GM19372 (cell line): Measurements from ENCODE around the gene URI1.

ENCODE experiments used
- ATAC-seq: cut with Tn5 transposase; IDR thresholded peaks from one replicate; pipeline ENCODE4 v1.9.1; 2021; ENCODE audit warnings: mild to moderate bottlenecking, low read depth, moderate library complexity; ENCODE audit not compliant: unreplicated experiment

Gene URI1

GRCh38 chr19:29966588-29967249, 24.7 kb downstream of the URI1 start:
- ATAC-seq, result no peak

GRCh38 chr19:29967623-29968022, 25.6 kb downstream of the URI1 start:
- ATAC-seq, result no peak

DNA sequence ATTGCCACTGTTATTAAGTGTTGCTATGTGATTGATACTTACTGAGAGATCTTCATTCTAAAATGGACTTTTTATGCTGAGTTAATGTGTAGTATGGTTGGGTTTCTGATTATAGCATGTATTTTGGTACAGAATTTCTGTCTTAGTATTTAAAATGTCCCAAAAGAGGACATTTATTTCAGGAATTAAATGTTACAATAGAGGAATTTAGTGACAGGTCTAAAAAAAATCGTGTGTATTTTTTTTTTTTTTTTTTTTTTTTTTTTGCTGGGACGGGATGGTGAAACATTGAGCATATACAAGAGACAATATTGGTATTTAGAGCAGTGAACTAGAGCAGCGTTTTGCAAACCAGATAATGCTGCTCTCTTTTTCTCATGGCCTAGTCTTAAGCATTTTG, 27.9 kb downstream of the URI1 start:
- no peak for ATAC-seq

GRCh38 chr19:29971002-29971401, 29.0 kb downstream of the URI1 start:
- ATAC-seq, result no peak

- no peak for ATAC-seq
Measured at GRCh38 chr19:29971648-29972047, 29.6 kb downstream of the URI1 start.

DNA sequence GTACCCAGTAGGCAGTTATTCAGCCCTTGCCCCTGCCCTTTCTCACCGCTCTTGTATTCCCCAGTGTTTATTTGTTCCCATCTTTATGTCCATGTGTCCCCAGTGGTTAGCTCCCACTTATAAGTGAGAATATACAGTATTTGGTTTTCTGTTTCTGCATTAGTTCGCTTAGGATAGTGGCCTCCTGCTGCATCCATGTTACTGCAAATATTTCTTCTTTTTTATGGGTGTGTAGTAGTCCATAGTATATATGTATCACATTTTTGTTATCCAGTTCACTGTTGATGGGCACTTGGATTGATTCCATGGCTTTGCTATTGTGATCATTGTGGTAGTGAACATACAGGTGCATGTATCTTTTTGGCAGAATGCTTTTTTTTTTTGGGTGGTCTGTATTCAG, 32.7 kb downstream of the URI1 start:
- ATAC-seq, result no peak

DNA sequence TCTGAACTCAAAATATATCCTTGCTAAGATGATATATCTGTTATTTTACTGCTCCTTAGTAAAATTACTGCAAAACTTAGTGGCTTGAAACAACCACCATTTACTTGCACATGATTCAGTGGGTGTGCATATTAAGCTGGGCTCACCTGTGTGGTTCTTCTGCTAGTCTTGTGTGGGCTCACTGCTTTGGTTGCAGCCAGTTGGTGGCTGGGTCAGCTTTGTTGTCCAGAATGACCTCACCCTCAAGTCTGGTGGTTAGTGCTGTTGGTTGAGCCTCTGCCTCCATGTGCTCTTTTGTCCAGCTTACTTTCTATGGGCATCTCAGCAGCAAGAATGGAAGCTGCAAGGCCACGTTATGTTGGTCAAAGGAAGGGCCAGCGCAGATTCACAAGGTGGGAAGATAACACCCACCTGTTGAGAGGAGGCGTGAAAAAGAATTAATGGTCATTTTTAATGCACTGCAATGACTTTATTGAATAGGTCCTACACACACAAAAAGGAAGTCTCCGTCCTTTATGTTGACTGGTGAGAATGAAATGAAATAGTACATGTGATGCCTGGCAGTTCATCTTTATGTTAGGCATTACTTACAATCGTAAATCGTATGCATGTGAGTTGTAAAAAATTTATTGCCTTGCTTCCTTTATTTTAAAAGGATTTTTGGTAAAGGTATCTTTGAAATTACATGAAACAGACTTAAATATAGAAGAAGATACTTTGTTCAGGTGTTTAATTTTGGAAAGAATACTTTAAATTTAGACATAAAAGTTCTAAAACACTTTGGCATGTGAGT, 34.3 kb downstream of the URI1 start:
- no peak for ATAC-seq

DNA sequence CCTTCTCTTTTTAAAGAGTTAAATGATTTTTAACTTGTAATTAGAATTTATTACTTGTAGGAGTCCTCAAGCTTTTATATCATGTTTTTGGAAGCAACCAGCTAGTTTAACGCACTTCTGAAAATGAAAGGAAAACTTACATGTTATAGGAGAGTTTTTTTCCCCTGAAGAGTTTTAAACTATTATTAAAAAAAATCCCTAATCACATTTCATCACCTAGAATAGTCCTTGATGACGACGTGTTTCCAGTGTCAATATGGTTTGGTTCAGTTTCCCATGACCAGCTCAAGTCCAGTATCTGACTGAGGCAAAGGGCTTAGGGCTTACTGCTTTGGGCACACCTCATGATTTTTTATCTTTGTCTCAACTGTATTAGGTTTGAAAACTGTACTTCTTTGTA, 36.0 kb downstream of the URI1 start:
- no peak for ATAC-seq

- ATAC-seq, result no peak
Measured at GRCh38 chr19:29983568-29983967, 41.5 kb downstream of the URI1 start.

DNA sequence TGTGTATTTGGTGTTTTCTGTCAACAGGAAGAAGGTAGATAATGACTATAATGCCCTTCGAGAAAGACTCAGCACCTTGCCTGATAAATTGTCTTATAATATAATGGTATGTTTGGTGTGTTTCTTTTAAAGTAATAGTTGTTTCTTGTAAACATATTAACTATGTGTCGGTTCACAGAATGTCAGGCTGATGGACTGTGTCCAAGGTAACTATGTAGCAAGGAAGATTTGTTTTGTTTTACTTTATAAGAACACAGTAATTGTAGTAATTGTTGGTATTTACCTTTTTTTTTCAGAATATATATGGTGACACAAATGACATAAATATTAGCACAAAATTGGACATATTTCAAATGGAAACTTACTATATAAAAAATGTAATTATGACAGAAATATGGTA, 43.2 kb downstream of the URI1 start:
- ATAC-seq, result no peak

DNA sequence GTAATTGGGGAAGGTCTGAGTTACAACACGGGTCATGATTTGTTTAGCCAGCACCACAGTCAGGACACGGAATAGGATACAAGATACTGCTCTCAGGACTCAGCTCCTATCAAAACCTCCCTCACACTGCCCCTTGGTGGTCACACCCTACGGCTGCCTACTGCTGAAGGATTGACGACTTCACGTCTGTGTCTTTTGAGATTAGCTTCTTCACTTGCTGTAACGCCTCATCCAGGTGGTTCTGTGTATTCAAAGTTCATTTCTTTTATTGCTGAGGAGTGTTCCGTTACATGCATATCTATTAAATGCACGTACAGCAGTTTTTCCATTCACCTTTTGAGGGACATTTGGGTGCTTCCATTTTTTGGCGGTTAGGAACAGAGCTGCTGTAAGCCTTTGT, 46.3 kb downstream of the URI1 start:
- ATAC-seq, result no peak

DNA sequence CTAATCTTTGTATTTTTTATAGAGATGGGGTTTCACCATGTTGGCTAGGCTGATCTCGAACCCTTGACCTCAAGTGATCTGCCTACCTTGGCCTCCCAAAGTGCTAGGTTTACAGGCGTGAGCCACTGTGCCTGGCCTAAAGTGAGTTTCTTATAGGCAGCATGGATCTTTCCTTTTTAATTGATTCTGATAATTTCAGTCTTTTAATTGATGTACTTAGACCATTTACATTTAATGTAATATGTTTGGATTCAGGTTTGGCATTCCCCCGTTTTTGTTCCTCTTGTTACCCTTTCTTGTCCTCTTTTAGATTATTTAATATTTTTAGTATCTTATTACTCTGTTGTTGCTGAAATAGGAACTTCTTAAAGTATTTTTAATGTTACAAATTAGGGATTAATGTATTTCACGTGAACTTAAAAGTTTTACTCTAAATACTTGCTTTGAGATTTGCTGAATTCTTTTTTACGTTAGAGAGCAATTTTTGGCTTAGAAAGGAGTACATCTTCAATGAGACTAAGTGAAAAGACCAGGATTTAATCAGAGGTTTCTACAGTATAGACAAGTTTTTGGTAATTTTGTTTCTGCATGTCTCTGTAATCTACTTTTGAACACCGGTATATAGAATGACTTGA, 50.3 kb downstream of the URI1 start:
- no peak for ATAC-seq

- ATAC-seq, result no peak
Measured at GRCh38 chr19:29999490-29999889, 57.5 kb downstream of the URI1 start.

- ATAC-seq, result no peak
Measured at GRCh38 chr19:30000862-30001261, 58.8 kb downstream of the URI1 start.

DNA sequence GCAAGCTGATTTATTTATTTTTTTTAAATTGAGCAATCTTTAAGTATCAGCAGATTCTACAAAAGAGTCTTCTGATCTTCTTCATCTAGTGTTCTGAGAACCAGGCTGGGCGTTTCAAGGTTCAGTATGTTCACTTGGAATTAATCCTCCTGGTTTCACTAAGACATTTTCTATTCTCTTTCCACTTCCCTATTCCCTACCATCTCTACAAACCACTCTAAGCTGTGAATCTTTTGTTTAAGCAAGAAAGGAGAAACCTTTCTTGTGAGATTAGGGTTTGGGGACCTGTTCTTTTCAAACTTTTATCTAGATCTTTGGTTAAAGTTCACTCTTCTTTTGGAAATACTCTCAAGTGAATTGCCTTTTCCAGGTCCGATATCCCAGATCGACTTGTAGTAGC, 59.3 kb downstream of the URI1 start:
- ATAC-seq, result no peak

- ATAC-seq, result no peak
Measured at GRCh38 chr19:30001791-30002190, 59.8 kb downstream of the URI1 start.

DNA sequence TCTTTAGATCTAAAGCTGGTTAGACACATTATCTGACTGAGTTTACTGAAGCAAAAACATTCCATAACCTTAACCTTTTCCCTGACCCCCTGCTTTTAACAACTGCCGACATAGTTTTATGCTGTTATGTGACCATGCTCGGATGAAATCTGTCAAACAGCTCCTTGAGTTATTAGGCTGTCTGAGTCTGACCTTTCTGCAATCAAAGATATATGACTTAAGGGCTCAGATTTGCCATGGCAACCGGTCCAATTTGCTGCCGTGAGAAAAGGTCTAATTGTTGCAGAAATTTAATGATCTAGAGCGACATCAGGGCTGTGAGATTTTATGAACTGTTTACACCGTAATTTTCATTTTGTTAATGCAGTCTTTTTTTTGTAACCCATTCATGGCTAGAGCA, 61.8 kb downstream of the URI1 start:
- no peak for ATAC-seq

- no peak for ATAC-seq
Measured at GRCh38 chr19:30004403-30004802, 62.4 kb downstream of the URI1 start.

GRCh38 chr19:30006207-30006606, 64.2 kb downstream of the URI1 start:
- no peak for ATAC-seq

DNA sequence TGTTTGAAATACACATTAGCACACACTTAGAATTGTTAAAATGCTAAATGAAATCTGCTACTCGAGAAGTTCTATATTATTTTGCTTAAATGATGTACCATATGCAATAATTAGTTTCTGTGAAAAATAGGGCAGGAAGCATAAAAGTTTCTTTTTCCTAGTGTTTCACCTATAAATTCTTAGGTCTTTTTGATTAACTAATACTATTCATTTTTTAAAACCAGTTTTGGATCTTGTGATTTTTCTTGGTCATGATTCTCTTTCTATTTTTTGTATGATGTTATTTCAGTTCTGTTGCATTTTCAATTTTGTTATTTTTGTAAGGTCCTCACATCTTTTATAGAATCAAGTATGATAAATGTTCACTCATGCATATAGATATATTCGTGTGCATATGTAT, 66.1 kb downstream of the URI1 start:
- ATAC-seq, result no peak

DNA sequence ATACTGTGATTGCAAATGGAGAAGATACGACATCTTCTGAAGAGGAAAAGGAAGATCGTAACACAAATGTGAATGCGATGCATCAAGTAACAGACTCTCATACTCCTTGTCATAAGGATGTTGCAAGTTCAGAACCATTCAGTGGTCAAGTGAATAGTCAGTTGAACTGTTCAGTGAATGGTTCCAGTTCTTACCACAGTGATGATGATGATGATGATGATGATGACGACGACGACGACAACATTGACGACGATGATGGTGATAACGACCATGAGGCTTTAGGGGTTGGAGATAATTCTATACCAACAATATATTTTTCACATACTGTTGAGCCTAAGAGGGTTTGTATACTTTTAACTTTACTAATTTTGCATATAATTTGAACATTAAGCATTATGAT, 67.0 kb downstream of the URI1 start:
- no peak for ATAC-seq

DNA sequence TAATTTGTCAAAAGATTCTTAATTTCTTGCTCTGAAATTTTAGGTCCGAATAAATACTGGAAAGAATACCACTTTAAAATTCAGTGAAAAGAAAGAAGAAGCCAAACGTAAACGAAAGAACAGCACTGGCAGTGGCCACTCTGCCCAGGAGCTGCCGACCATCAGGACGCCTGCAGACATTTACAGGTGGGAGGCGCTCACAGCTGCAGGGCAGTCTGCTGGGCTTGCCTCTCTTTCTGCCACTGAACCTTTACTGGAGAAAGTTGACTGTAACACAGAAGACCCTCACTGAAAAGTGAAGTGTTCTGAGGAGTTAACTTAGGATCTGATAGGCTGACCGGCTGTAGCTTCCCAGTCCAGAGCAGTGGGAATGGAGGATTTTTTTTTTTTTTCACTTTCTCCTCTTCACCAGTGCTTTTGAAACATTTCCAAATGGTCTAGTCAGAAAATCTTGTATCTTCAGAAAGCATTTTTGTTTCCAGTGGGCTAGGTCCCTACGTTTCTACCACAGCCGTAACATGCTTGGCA, 69.1 kb downstream of the URI1 start:
- no peak for ATAC-seq
